Small intestine (tissue), 7 donors: ENCODE measurements around the gene OSTC. TPM values are rescaled to one million over a fixed set of nuclear protein-coding genes. Genes with fewer than 3 reads are reported as not detected.
A peak's percentile ranks its signal among the peaks of the same experiment; 100 is the strongest.

Experiments used
- DNase-seq, 2 donors: peaks; one replicate each; pipeline versions ENCODE4 v3.0.0 to v3.0.0-alpha.2; 2013
- FAIRE-seq: peaks from 2 replicates; lab custom pipeline; 2012; peaks lifted over from hg19 to GRCh38; lab: Jason Lieb, UNC
- H3K27ac ChIP-seq, 3 donors: one replicate each; pipeline ENCODE4 v1.5.1; 2013; ENCODE audit warnings: low read length in 2 of 3, mild to moderate bottlenecking in 2 of 3, control low read depth in 1 of 3, inconsistent platforms in 1 of 3, low read depth in 1 of 3, moderate library complexity in 1 of 3
- H3K27me3 ChIP-seq, 3 donors: one replicate each; pipeline ENCODE4 v1.6.1; 2013; ENCODE audit warnings: low read length in 3 of 3, inconsistent platforms in 1 of 3; ENCODE audit not compliant: control insufficient read depth in 3 of 3, insufficient read depth in 3 of 3
- H3K36me3 ChIP-seq, 3 donors: one replicate each; pipeline ENCODE4 v1.6.1; 2013; ENCODE audit warnings: low read length in 3 of 3, inconsistent platforms in 1 of 3, low read depth in 1 of 3, mild to moderate bottlenecking in 1 of 3, moderate library complexity in 1 of 3; ENCODE audit not compliant: control insufficient read depth in 3 of 3, insufficient read depth in 2 of 3
- H3K4me1 ChIP-seq, 3 donors: one replicate each; pipeline ENCODE4 v1.6.1; 2013; ENCODE audit warnings: low read length in 2 of 3, inconsistent platforms in 1 of 3, low read depth in 1 of 3, mild to moderate bottlenecking in 1 of 3, moderate library complexity in 1 of 3; ENCODE audit not compliant: control insufficient read depth in 3 of 3, insufficient read depth in 2 of 3
- H3K4me3 ChIP-seq, 3 donors: one replicate each; pipeline ENCODE4 v1.5.1; 2013; ENCODE audit warnings: low read length in 3 of 3, control low read depth in 1 of 3, inconsistent platforms in 1 of 3, low read depth in 1 of 3, mild to moderate bottlenecking in 1 of 3, moderate library complexity in 1 of 3
- H3K9me3 ChIP-seq, 2 donors: one replicate each; pipeline ENCODE4 v1.6.1; 2013; ENCODE audit warnings: low read depth in 1 of 2, low read length in 1 of 2; ENCODE audit not compliant: control insufficient read depth in 2 of 2, insufficient read depth in 1 of 2
- WGBS, 3 donors: extraction: QIAGEN DNeasy Blood & Tissue Kit; methylation state at CpG; one replicate each; pipeline ENCODE4 v1.1.7; 2013; 5-methylcytosine and 5-hydroxymethylcytosine counted together
- polyA plus RNA-seq, 4 donors: library from polyadenylated mRNA; stranded (reverse) in 3 of 4; unstranded in 1 of 4; fragments of 200-250 nt in 3 of 4; fragments of 120-200 nt in 1 of 4; gene quantifications; one replicate each; pipeline versions ENCODE4 v1.2.1 to v1.2.3, GENCODE V29; 2013
- donor health status: healthy with polysubstance abuse.
- donor health status: control.
- donor health status: control.
- donor health status: Bipolar disorder and iron deficiency.
- donor health status: healthy.

Gene OSTC
- polyA plus RNA-seq, 4 donors, result 92.4 to 270 (median 172) TPM

- DNase-seq, result no peak
- H3K4me3 ChIP-seq, result no peak overlapping the region
- H3K27ac ChIP-seq, result no peak overlapping the region
- no peak for FAIRE-seq
- H3K27me3 ChIP-seq, result no peaks in the 10 kb centered on the region
- peaks cover 12 to 38% (median 35%) of the 10 kb centered on the region in 3 donors for H3K36me3 ChIP-seq
- H3K9me3 ChIP-seq, result no peaks in the 10 kb centered on the region
- H3K4me1 ChIP-seq, result no peaks in the 10 kb centered on the region
Measured at GRCh38 chr4:108628411-108628810, 22.0 kb upstream of the OSTC start.

- Histone ChIP-seq H3K36me3 (peaks cover 6 to 24% (median 10%) of the 10 kb centered on the region in 3 donors), H3K4me1 (no peaks in the 10 kb centered on the region), H3K27me3 (no peaks in the 10 kb centered on the region), H3K4me3 (no peak overlapping the region), H3K27ac (no peak overlapping the region), H3K9me3 (no peaks in the 10 kb centered on the region)
- 87 to 96% (median 88%) methylated on average over 8 of the region's 8 CpGs for WGBS, 3 donors
- no peak for FAIRE-seq
- no peak for DNase-seq
Measured at GRCh38 chr4:108635070-108635655, 15.2 kb upstream of the OSTC start.

GRCh38 chr4:108636246-108636645, 14.2 kb upstream of the OSTC start:
- no peak for DNase-seq
- WGBS, 3 donors, result 91 to 95% (median 92%) methylated on average over 1 of the region's 1 CpG
- H3K27ac ChIP-seq, result no peak overlapping the region
- no peaks in the 10 kb centered on the region for H3K9me3 ChIP-seq
- H3K4me3 ChIP-seq, result no peak overlapping the region
- peaks cover 6 to 19% (median 7%) of the 10 kb centered on the region in 3 donors for H3K36me3 ChIP-seq
- H3K4me1 ChIP-seq, result no peaks in the 10 kb centered on the region
- H3K27me3 ChIP-seq, result no peaks in the 10 kb centered on the region
- no peak for FAIRE-seq

- Histone ChIP-seq H3K36me3 (peaks cover 4 to 19% (median 6%) of the 10 kb centered on the region in 3 donors), H3K27ac (no peak overlapping the region), H3K9me3 (no peaks in the 10 kb centered on the region), H3K27me3 (no peaks in the 10 kb centered on the region), H3K4me1 (no peaks in the 10 kb centered on the region), H3K4me3 (no peak overlapping the region)
- FAIRE-seq (no peak), DNase-seq (no peak)
- 67 to 72% (median 69%) methylated on average over 2 of the region's 2 CpGs for WGBS, 3 donors
Measured at GRCh38 chr4:108637856-108638255, 12.5 kb upstream of the OSTC start.

- Histone ChIP-seq H3K4me1 (no peaks in the 10 kb centered on the region), H3K27me3 (no peaks in the 10 kb centered on the region), H3K27ac (no peak overlapping the region), H3K4me3 (no peak overlapping the region), H3K9me3 (no peaks in the 10 kb centered on the region), H3K36me3 (no peaks in the 10 kb centered on the region)
- 65 to 90% (median 89%) methylated on average over 1 of the region's 1 CpG for WGBS, 3 donors
- DNase-seq (no peak), FAIRE-seq (no peak)
Measured at GRCh38 chr4:108644237-108644636, 6.2 kb upstream of the OSTC start.

- DNase-seq, result no peak
- Histone ChIP-seq H3K4me3 (no peak overlapping the region), H3K27ac (no peak overlapping the region), H3K27me3 (no peaks in the 10 kb centered on the region), H3K9me3 (no peaks in the 10 kb centered on the region), H3K36me3 (no peaks in the 10 kb centered on the region), H3K4me1 (peaks cover 0 to 4% (median 0%) of the 10 kb centered on the region in 3 donors)
- WGBS, 3 donors, result 91 to 94% (median 93%) methylated on average over 3 of the region's 3 CpGs
- FAIRE-seq, result no peak
Measured at GRCh38 chr4:108646706-108647105, 3.7 kb upstream of the OSTC start.

- Histone ChIP-seq H3K27me3 (no peaks in the 10 kb centered on the region), H3K36me3 (peaks cover 0 to 4% (median 0%) of the 10 kb centered on the region in 3 donors), H3K4me1 (peaks cover 0 to 16% (median 4%) of the 10 kb centered on the region in 3 donors), H3K4me3 (peak overlapping the region in 2 of 3 donors; percentile 7 to 97), H3K27ac (no peak overlapping the region), H3K9me3 (no peaks in the 10 kb centered on the region)
- no peak for FAIRE-seq
- no peak for DNase-seq
- 2 to 5% (median 4%) methylated on average over 6 of the region's 6 CpGs for WGBS, 3 donors
Measured at GRCh38 chr4:108649863-108650211, 562 bp upstream of the OSTC start.

GRCh38 chr4:108651014-108651791, 804 bp downstream of the OSTC start:
- Histone ChIP-seq H3K4me3 (peak overlapping the region; percentile 88 to 97 (median 89)), H3K4me1 (peaks cover 0 to 16% (median 4%) of the 10 kb centered on the region in 3 donors), H3K36me3 (peaks cover 0 to 4% (median 0%) of the 10 kb centered on the region in 3 donors), H3K27ac (peak overlapping the region; percentile 81 to 95 (median 92)), H3K9me3 (no peaks in the 10 kb centered on the region), H3K27me3 (no peaks in the 10 kb centered on the region)
- 1 to 3% (median 2%) methylated on average over 9 of the region's 9 CpGs for WGBS, 3 donors
- DNase-seq, result peak; percentile 26 to 38
- FAIRE-seq, result no peak
